Measurements from ENCODE around the gene ITGA2. TPM values are rescaled to one million over a fixed set of nuclear protein-coding genes. Genes with fewer than 3 reads are reported as not detected.

Gene ITGA2
- total RNA-seq, 1 donor from 2014 or later: 0.07 TPM

DNA sequence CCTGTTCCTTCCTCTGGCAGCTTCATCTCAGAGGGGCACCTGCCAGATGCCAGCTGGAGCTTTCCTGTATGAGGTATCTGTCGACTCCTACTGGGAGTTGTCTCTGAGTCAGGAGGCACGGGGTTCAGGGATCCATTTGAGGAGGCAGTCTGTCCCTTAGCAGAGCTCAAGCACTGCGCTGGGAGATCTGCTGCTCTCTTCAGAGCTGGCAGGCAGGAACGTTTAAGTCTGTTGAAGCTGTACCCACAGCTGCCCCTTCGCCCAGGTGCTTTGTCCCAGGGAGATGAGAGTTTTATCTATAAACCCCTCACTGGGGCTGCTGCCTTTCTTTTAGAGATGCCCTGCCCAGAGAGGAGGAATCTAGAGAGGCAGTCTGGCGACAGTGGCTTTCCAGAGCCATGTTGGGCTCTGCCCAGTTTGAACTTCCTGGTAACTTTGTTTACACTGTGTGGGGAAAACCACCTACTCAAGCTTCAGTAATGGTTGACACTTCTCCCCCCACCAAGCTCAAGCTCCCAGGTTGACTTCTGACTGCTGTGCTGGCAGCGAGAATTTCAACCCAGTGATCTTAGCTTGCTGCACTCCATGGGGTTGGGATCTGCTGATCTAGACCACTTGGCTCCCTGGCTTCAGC is 11.8 kb upstream of the ITGA2 start:
- peaks cover 3% of the 10 kb centered on the region for H3K9me3 Mint-ChIP-seq
- intact Hi-C loops (cut with micrococcal nuclease): no loop called here
- POLR2A ChIA-PET: no interaction called here
- no peaks in the 10 kb centered on the region for H3K4me1 Mint-ChIP-seq
- no peak overlapping the region for H3K4me3 Mint-ChIP-seq
- CTCF ChIA-PET: no interaction called here
- TF ChIP-seq, protein P1, sequence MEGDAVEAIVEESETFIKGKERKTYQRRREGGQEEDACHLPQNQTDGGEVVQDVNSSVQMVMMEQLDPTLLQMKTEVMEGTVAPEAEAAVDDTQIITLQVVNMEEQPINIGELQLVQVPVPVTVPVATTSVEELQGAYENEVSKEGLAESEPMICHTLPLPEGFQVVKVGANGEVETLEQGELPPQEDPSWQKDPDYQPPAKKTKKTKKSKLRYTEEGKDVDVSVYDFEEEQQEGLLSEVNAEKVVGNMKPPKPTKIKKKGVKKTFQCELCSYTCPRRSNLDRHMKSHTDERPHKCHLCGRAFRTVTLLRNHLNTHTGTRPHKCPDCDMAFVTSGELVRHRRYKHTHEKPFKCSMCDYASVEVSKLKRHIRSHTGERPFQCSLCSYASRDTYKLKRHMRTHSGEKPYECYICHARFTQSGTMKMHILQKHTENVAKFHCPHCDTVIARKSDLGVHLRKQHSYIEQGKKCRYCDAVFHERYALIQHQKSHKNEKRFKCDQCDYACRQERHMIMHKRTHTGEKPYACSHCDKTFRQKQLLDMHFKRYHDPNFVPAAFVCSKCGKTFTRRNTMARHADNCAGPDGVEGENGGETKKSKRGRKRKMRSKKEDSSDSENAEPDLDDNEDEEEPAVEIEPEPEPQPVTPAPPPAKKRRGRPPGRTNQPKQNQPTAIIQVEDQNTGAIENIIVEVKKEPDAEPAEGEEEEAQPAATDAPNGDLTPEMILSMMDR (IDR thresholded peaks at IDR 0.05): no peak
- no peak for ATAC-seq (ENCODE audit: low read depth)
- H3K27me3 Mint-ChIP-seq: peaks cover 18% of the 10 kb centered on the region
- H3K36me3 Mint-ChIP-seq (ENCODE audit: low read depth): no peaks in the 10 kb centered on the region
- no peak for DNase-seq
- H3K27ac Mint-ChIP-seq: no peak overlapping the region

DNA sequence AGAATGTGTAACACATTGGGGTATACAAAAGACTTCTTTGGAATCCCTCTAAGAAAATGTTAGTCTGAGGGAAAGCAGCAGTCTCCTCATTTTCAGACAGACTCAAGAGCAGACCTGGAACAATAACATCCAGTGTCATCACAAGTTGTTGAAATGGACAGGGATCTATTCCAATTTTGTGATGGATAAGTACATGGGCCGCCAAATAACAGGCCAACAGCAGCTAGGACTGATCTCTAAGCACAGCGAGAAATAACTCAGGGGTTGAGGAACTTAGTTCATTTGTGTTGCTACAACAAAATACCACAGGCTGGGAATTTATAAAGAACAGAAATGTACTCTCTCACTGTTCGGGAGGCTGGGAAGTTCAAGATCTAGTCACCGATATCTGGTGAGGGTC is 7.6 kb upstream of the ITGA2 start:
- CTCF ChIA-PET: no interaction called here
- TF ChIP-seq, protein P1 (IDR thresholded peaks at IDR 0.05): no peak
- Mint-ChIP-seq H3K4me1 (no peaks in the 10 kb centered on the region), H3K27me3 (peaks cover 31% of the 10 kb centered on the region), H3K36me3 (ENCODE audit: low read depth) (no peaks in the 10 kb centered on the region), H3K4me3 (no peak overlapping the region), H3K27ac (no peak overlapping the region), H3K9me3 (peaks cover 3% of the 10 kb centered on the region)
- ATAC-seq (ENCODE audit: low read depth) (no peak), DNase-seq (no peak)
- POLR2A ChIA-PET: no interaction called here
- intact Hi-C loops (cut with micrococcal nuclease): no loop called here

DNA sequence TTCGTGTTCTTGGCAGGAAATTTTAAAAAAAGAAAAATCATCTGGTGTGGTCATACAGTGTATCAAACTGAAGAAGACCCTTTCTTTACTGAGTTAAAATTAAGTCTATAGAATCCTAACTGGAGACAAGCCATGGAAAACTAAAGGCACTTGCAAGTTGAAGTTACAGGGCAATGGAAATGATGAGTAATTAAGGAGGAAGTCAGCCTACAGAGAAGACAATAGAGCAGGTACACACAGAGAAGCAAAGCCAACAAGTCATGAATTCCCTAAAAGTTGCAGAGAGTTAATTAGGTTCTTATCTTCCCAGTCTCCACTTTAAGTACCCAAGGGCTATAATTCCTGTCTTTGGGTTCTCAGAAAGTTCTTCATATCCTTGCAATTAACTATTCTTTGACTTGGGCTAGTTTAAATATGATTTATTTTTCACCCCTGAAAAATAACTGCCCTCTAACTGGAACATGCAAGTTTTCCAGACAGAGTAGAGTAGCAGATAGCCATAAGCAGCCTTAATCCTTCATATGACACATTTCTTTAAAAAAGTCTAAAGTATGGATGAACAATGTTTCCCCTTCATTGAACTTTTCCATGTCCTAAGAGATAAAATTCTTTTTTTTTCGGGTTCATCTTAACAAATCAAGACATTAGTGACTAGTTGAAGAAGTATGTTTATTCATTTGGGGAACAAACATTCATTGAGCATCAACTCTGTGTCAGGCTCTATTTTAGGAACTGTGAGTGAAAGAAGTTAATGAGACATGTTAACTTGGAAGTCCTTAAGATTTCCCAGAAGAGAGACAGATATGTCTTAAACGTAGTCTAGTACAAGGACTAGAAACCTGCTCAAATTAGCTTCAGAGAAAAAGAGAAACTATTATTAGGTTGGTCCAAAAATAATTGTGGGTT is 5.2 kb upstream of the ITGA2 start:
- POLR2A ChIA-PET: no interaction called here
- TF ChIP-seq, protein P1 (IDR thresholded peaks at IDR 0.05): no peak
- Mint-ChIP-seq H3K27me3 (peaks cover 41% of the 10 kb centered on the region), H3K9me3 (no peaks in the 10 kb centered on the region), H3K36me3 (ENCODE audit: low read depth) (no peaks in the 10 kb centered on the region), H3K4me1 (peaks cover 3% of the 10 kb centered on the region), H3K27ac (no peak overlapping the region), H3K4me3 (no peak overlapping the region)
- DNase-seq: no peak
- intact Hi-C loops (cut with micrococcal nuclease): no loop called here
- ATAC-seq (ENCODE audit: low read depth): no peak
- CTCF ChIA-PET: no interaction called here

DNA sequence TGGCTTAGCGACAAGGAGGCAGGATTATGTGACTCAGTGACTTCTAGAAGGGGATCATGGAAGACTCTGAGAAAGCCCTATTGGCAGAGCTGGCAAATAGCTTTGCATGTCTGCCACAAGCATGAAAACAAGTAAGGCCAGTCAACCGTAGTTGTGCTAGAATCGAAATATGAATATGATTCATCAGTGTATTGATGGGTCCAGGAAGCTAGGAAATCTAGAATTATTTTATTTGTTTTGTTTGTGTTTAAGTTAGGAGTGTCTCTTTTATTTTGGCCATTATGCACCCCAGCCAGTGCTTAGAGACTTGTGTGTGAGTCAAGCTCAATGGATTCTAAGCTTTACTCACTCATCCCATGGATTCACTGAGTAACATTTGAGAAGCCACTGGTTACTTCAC is 3.8 kb upstream of the ITGA2 start:
- CTCF ChIA-PET: no interaction called here

More for the DNA sequence above, 3.8 kb upstream of the ITGA2 start:
- DNase-seq (no peak), ATAC-seq (ENCODE audit: low read depth) (no peak)
- TF ChIP-seq, protein P1 (IDR thresholded peaks at IDR 0.05): no peak
- Mint-ChIP-seq H3K36me3 (ENCODE audit: low read depth) (no peaks in the 10 kb centered on the region), H3K27ac (no peak overlapping the region), H3K9me3 (no peaks in the 10 kb centered on the region), H3K4me1 (peaks cover 11% of the 10 kb centered on the region), H3K27me3 (peaks cover 44% of the 10 kb centered on the region), H3K4me3 (no peak overlapping the region)
- POLR2A ChIA-PET: no interaction called here
- intact Hi-C loops (cut with micrococcal nuclease): no loop called here

All from activated B cell treated with CpG ODN at 0.5 μM for 24 hours (primary cell).